Measurements from ENCODE around the gene KCNJ12.

KCNJ12 gene

DNA sequence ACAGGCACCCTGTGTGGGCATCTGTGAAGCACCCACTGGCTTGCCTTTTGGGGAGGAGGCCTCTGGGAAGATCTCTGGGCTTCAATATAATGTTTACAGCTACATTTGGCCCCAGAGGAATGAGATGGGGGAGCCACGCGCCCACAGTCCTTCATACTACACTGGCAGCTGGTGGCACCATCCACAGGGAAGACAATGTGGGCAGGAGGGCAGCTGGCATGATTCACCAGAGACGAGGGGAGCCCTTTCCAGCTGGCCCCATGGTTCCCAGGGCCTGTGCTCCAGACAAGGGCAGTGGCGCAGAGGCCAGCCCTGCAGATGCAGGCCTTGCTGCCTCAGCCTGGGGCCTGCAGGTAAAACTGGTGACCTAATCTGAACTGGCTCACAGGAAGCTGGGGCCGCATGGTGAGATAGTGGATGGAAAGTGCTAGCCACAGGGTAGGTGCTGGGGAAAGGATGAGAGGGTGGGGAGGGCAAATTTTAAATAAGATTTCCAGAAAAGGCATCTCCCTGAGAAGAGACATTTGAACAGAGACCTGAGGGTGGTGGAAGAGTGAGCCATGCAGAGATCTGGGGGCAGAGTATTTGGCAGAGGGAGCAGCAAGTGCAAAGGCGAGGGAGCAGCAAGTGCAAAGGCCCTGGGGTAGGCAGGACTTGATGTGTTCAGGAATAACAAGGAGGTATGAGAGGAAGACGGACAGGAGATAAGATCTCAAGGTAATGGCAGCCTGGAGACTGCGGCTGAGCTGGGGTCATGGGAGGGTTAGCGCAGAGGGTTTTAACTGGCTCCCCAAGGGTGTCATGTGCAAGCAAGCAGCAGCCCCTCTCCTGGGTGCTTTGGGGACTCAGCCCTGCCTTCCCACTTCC is 12.1 kb upstream of the KCNJ12 start:
- TF ChIP-seq FOXM1 (IDR thresholded peaks at IDR 0.05; ENCODE audit: borderline replicate concordance, low read depth) = no peak
- TF ChIP-seq, protein P1, sequence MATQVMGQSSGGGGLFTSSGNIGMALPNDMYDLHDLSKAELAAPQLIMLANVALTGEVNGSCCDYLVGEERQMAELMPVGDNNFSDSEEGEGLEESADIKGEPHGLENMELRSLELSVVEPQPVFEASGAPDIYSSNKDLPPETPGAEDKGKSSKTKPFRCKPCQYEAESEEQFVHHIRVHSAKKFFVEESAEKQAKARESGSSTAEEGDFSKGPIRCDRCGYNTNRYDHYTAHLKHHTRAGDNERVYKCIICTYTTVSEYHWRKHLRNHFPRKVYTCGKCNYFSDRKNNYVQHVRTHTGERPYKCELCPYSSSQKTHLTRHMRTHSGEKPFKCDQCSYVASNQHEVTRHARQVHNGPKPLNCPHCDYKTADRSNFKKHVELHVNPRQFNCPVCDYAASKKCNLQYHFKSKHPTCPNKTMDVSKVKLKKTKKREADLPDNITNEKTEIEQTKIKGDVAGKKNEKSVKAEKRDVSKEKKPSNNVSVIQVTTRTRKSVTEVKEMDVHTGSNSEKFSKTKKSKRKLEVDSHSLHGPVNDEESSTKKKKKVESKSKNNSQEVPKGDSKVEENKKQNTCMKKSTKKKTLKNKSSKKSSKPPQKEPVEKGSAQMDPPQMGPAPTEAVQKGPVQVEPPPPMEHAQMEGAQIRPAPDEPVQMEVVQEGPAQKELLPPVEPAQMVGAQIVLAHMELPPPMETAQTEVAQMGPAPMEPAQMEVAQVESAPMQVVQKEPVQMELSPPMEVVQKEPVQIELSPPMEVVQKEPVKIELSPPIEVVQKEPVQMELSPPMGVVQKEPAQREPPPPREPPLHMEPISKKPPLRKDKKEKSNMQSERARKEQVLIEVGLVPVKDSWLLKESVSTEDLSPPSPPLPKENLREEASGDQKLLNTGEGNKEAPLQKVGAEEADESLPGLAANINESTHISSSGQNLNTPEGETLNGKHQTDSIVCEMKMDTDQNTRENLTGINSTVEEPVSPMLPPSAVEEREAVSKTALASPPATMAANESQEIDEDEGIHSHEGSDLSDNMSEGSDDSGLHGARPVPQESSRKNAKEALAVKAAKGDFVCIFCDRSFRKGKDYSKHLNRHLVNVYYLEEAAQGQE (IDR thresholded peaks at IDR 0.05; ENCODE audit: low read depth) = no peak
- no peak for TF ChIP-seq YY1 (IDR thresholded peaks at IDR 0.05; ENCODE audit: low read depth)
- TF ChIP-seq RAD21 (IDR thresholded peaks at IDR 0.05; ENCODE audit: low read depth) = no peak
- no peak for TF ChIP-seq TEAD4 (IDR thresholded peaks at IDR 0.05)
- no peak for TF ChIP-seq EP300 (IDR thresholded peaks at IDR 0.05; ENCODE audit: borderline replicate concordance)
- TF ChIP-seq, protein P2, sequence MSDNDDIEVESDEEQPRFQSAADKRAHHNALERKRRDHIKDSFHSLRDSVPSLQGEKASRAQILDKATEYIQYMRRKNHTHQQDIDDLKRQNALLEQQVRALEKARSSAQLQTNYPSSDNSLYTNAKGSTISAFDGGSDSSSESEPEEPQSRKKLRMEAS (IDR thresholded peaks at IDR 0.05) = no peak
- no peak for TF ChIP-seq TAF1 (IDR thresholded peaks at IDR 0.05; ENCODE audit: low read depth)
- TF ChIP-seq CEBPB (IDR thresholded peaks at IDR 0.05) = no peak
- TF ChIP-seq EGR1 (IDR thresholded peaks at IDR 0.05) = no peak
- no peak for TF ChIP-seq ZBTB7A (IDR thresholded peaks at IDR 0.05; ENCODE audit: low read depth)
- no peak for TF ChIP-seq CREB1 (IDR thresholded peaks at IDR 0.05; ENCODE audit: low read depth)
- TF ChIP-seq TCF12 (IDR thresholded peaks at IDR 0.05; ENCODE audit: low read depth) = no peak
- TF ChIP-seq, protein P3, sequence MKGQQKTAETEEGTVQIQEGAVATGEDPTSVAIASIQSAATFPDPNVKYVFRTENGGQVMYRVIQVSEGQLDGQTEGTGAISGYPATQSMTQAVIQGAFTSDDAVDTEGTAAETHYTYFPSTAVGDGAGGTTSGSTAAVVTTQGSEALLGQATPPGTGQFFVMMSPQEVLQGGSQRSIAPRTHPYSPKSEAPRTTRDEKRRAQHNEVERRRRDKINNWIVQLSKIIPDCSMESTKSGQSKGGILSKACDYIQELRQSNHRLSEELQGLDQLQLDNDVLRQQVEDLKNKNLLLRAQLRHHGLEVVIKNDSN (IDR thresholded peaks at IDR 0.05) = no peak

DNA sequence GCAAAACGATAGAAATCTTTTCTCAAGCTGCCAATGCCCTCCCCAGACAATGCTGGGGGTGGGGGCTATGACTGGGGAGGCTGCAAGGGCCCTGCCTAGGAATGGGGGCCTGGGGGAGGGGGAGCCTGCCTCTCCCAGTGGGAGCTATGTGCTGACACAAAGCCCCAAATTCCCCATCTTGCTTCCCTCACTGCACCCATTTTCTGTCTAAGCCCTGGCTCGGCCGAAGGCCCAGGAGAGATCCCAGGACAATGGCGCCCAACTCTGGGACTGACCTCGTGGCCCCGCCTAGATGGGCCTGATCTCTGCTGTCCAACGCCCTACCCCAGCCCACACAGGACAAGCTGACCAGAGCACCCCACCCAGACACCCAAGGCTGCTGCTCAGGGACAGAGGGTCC is 11.1 kb upstream of the KCNJ12 start:
- no peak for TF ChIP-seq EGR1 (IDR thresholded peaks at IDR 0.05)
- TF ChIP-seq RAD21 (IDR thresholded peaks at IDR 0.05; ENCODE audit: low read depth) = no peak
- TF ChIP-seq NFIC (IDR thresholded peaks at IDR 0.05) = no peak
- no peak for TF ChIP-seq TAF1 (IDR thresholded peaks at IDR 0.05; ENCODE audit: low read depth)
- TF ChIP-seq EP300 (IDR thresholded peaks at IDR 0.05; ENCODE audit: borderline replicate concordance) = no peak
- TF ChIP-seq FOXM1 (IDR thresholded peaks at IDR 0.05; ENCODE audit: borderline replicate concordance, low read depth) = no peak
- TF ChIP-seq ZBTB7A (IDR thresholded peaks at IDR 0.05; ENCODE audit: low read depth) = no peak
- TF ChIP-seq TCF12 (IDR thresholded peaks at IDR 0.05; ENCODE audit: low read depth) = no peak
- TF ChIP-seq YY1 (IDR thresholded peaks at IDR 0.05; ENCODE audit: low read depth) = no peak
- TF ChIP-seq, protein P1 (IDR thresholded peaks at IDR 0.05; ENCODE audit: low read depth) = no peak
- no peak for TF ChIP-seq CEBPB (IDR thresholded peaks at IDR 0.05)
- TF ChIP-seq CREB1 (IDR thresholded peaks at IDR 0.05; ENCODE audit: low read depth) = no peak
- TF ChIP-seq, protein P3 (IDR thresholded peaks at IDR 0.05) = no peak

DNA sequence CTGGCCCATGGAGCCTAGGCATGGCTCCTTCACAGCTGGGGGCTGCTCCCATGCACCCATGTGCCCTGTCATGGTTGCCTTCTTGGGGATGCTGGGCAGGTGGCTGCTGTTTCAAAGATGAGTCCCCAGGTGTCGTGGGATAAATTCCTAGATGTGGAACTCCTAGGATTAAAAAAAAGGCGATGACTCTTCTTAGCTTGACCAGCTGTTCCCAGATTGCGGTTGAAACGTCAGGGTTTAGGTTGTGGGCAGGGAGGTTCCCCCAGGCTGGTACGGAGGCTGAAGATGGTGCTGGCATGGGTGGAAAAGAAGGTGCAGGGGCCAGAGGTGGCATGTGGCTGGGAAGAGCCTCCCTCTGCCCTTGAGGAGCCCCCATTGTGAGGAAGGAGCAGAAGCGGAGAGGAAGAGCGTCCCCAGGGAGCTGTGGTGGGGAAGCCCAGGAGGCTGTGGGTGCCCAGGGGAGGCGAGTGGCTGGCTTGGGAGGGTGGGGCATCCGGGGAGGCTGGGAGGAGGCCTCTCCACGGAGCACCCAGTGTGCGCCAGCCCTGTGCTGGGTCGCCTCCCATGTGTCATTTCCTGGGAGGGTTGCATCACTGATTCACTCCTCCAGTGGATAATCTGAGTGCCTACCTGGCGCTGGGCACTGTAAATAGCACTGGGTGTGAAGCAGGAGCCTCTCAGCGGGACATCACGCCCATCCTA is 7.5 kb upstream of the KCNJ12 start:
- no peak for TF ChIP-seq TCF12 (IDR thresholded peaks at IDR 0.05; ENCODE audit: low read depth)
- TF ChIP-seq, protein P3 (IDR thresholded peaks at IDR 0.05) = no peak
- no peak for TF ChIP-seq NFIC (IDR thresholded peaks at IDR 0.05)
- TF ChIP-seq, protein P2 (IDR thresholded peaks at IDR 0.05) = no peak
- no peak for TF ChIP-seq FOXM1 (IDR thresholded peaks at IDR 0.05; ENCODE audit: borderline replicate concordance, low read depth)
- no peak for TF ChIP-seq CEBPB (IDR thresholded peaks at IDR 0.05)
- no peak for TF ChIP-seq EGR1 (IDR thresholded peaks at IDR 0.05)
- no peak for TF ChIP-seq EP300 (IDR thresholded peaks at IDR 0.05; ENCODE audit: borderline replicate concordance)
- no peak for TF ChIP-seq ZBTB7A (IDR thresholded peaks at IDR 0.05; ENCODE audit: low read depth)
- TF ChIP-seq TAF1 (IDR thresholded peaks at IDR 0.05; ENCODE audit: low read depth) = no peak
- TF ChIP-seq RAD21 (IDR thresholded peaks at IDR 0.05; ENCODE audit: low read depth) = no peak
- TF ChIP-seq TEAD4 (IDR thresholded peaks at IDR 0.05) = no peak
- TF ChIP-seq CREB1 (IDR thresholded peaks at IDR 0.05; ENCODE audit: low read depth) = no peak
- TF ChIP-seq, protein P1 (IDR thresholded peaks at IDR 0.05; ENCODE audit: low read depth) = no peak
- no peak for TF ChIP-seq YY1 (IDR thresholded peaks at IDR 0.05; ENCODE audit: low read depth)

Measured in Ishikawa (cell line).